Suppressor macrophage (primary cell): ENCODE data around the gene PSMG4.

Experiments used
- DNase-seq, 4 experiments: peaks; one replicate each; pipeline ENCODE4 v3.0.0-alpha.2; 2020 to 2022

PSMG4 gene

DNA sequence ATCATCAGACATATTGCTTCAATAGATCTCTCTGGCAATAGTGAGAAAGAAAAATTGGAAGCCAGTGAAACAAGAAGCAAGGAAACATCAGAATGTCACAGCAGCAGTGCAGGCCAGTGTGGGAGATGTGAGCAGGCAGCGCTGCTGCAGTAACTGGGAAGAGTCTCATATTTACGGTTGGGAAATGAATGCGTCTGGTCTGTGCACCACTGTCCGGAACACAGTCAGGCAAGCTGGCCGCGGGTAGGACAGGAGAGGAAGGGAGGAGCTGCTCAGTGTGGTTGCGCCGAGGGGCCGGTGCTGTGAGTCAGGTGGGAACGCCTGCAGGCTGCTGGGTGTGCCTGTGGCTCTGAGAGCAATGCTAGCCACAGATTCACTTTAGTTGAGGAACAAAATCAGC lies 6.4 kb upstream of the PSMG4 start:
- peak in 2 of 4 experiments; percentile 11 to 16 for DNase-seq

- DNase-seq = peak in 1 of 4 experiments; percentile 26
These were observed 5.7 kb upstream of the PSMG4 start for GRCh38 chr6:3252861-3253596.

DNA sequence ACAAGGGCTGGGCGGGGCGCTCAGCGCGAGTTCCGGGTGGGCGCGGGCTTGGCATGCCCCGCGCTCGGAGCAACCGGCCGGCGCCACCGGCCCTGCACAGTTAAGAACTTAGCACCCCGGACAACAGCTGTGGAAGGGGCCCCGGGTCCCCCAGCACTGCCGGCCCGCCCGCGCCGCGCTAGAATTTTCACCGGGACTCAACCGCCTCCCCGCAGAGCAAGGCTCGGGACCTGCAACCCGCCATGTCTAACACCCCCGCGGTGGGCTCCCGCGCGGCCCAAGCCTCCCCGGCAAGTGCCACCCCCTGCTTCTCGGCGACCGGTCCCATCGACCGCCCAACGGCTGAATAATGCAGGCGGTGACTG lies 5.2 kb upstream of the PSMG4 start:
- DNase-seq = no peak

- no peak for DNase-seq
These were observed 546 bp upstream of the PSMG4 start for GRCh38 chr6:3258201-3258600.

GRCh38 chr6:3259491-3259958 lies 778 bp downstream of the PSMG4 start:
- peak; percentile 37 to 65 (median 60) for DNase-seq

GRCh38 chr6:3260296-3260695 lies 1.5 kb downstream of the PSMG4 start:
- no peak for DNase-seq

- no peak for DNase-seq
These were observed 2.2 kb downstream of the PSMG4 start for GRCh38 chr6:3260772-3261517.

- no peak for DNase-seq
These were observed 2.7 kb downstream of the PSMG4 start for GRCh38 chr6:3261518-3261820.

- DNase-seq = peak in 2 of 4 experiments; percentile 8 to 29
These were observed 3.2 kb downstream of the PSMG4 start for GRCh38 chr6:3261921-3262320.

GRCh38 chr6:3263096-3263495 lies 4.3 kb downstream of the PSMG4 start:
- DNase-seq = no peak

GRCh38 chr6:3264356-3264755 lies 5.6 kb downstream of the PSMG4 start:
- no peak for DNase-seq

GRCh38 chr6:3265671-3266070 lies 6.9 kb downstream of the PSMG4 start:
- DNase-seq = no peak

DNA sequence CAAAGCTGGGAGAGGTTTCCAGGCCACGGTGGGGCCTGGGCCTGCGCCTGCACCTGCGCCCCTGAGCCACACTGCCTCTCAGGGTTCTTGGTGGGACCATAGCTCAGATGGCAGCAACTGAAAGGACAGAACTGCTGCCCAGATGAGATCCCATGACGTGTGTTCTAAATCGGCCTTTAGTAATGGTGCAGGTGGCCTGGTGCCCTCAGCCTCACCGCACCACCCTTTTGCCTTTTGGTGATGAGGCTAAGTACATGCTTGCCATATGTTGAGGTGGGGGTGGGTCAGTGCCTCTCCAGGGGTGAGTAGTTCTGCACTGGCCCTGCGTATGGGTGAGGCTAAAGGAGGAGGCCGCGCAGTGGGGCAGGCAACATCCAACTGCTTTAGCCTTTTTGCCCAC lies 7.4 kb downstream of the PSMG4 start:
- no peak for DNase-seq

- no peak for DNase-seq
These were observed 8.4 kb downstream of the PSMG4 start for GRCh38 chr6:3267162-3267561.

DNA sequence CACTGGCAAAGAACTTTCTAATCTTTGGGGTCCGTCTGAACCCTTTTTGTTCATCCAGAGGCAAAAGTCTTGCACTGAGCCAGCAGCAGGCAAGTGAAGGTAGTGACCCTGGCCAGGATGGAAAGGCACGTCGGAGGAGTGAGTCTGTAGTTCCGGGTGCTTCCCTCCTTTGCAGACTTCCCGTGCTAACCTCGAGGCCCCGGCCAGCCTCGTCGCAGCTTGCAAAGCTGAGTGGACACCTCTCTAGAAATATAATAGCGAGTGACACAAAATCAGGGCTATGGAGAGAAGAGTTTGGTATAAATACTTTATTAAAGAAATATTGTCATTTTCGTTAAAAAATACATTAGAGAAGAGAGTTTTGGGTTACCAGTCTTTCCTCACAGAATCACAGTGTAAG lies 9.9 kb downstream of the PSMG4 start:
- no peak for DNase-seq

- no peak for DNase-seq
These were observed 10.7 kb downstream of the PSMG4 start for GRCh38 chr6:3269281-3269975.

DNA sequence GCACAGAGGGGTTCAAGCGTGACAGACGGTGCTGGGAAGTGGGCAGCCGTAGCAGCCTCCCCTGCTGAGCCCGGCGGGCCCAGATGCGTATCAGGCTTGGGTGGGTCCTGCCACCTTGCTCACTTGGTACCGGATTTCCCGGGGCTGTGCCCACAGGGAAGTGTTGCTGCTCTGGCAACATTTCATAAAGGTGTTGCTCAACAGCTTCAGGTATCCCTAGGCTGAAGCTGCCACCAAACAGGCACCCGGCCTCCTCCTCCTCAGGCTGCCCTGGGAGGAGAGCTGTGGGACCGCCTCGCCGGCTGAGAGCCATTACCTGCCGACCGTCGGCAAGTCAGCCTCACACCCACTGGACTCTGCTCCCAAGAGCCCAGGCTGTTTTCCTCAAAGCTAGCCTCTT lies 11.5 kb downstream of the PSMG4 start:
- no peak for DNase-seq

GRCh38 chr6:3271756-3272155 lies 13.0 kb downstream of the PSMG4 start:
- DNase-seq = no peak

GRCh38 chr6:3272911-3273547 lies 14.3 kb downstream of the PSMG4 start:
- DNase-seq = no peak

DNA sequence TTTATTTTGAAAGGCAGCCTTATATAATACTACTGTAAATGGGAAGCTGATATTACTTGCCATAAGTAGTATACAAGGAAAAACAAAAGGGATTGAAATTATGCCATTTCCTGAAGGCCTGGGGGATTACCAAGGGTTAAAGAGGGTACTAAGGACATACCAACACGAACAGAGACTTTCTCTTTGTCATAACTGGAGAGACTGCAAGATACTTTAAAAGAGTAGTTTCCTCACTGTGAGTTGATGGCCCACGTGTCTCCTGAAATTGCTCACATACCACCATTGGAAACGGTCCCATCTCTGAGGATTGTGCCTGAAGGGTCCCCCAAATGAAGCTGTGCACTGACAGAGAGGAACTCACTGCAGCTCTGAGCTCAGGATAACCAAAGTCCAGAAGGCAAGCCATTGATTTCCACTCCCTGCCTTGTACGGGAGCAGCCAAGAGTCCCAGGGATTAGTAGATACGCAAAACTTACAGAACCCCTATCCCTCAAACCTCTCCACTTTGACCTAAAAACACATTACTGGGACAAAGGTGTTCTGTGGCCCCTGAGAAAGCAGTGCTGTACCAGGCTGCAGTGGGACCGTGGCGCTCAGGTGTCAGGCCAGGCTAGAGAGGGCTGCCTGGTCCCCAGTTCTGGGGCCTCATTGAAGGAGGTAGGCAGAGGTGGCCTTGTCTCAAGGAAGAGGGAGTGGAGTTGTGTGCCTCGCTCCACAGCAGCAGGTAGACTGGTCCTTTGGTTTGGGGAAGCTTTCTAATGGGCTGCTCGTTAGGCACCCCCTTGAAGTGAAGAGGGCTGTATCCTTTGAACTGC lies 15.2 kb downstream of the PSMG4 start:
- no peak for DNase-seq

- no peak for DNase-seq
These were observed 17.7 kb downstream of the PSMG4 start for GRCh38 chr6:3276174-3277167.
